Liver (tissue), 3 donors: ENCODE measurements around the gene KRTAP19-3.

Experiments used
- EGR1 ChIP-seq, 2 donors: IDR thresholded peaks; 2 replicates each; pipeline ENCODE4 v1.6.1; 2016 to 2018; ENCODE audit warnings: antibody characterized with exemption in 2 of 2, low read depth in 2 of 2
- FOXA2 ChIP-seq: IDR thresholded peaks from 2 replicates; pipeline ENCODE4 v1.6.1; 2016; ENCODE audit warnings: antibody characterized with exemption
- GABPA ChIP-seq, 2 donors: IDR thresholded peaks in 1 of 2; conservative IDR thresholded peaks in 1 of 2; 2 replicates each; pipeline ENCODE4 v1.6.1; 2016; ENCODE audit warnings: antibody characterized with exemption in 2 of 2, mild to moderate bottlenecking in 1 of 2, moderate library complexity in 1 of 2
- HNF4G ChIP-seq: IDR thresholded peaks from 2 replicates; pipeline ENCODE4 v1.6.1; 2016; ENCODE audit warnings: antibody characterized with exemption
- JUND ChIP-seq, 2 donors: IDR thresholded peaks; 2 replicates each; pipeline ENCODE4 v1.6.1; 2016; ENCODE audit warnings: antibody characterized with exemption in 2 of 2
- NR2F2 ChIP-seq: IDR thresholded peaks from 2 replicates; pipeline ENCODE4 v1.6.1; 2016; ENCODE audit warnings: antibody characterized with exemption
- RAD21 ChIP-seq, 2 donors: IDR thresholded peaks; 2 replicates each; pipeline ENCODE4 v1.6.1; 2016; ENCODE audit warnings: antibody characterized with exemption in 2 of 2, mild to moderate bottlenecking in 2 of 2
- SP1 ChIP-seq: IDR thresholded peaks from 2 replicates; pipeline ENCODE4 v1.6.1; 2018; ENCODE audit warnings: antibody characterized with exemption, mild to moderate bottlenecking
- TAF1 ChIP-seq: conservative IDR thresholded peaks from 2 replicates; pipeline ENCODE4 v1.6.1; 2016; ENCODE audit warnings: antibody characterized with exemption, mild to moderate bottlenecking
- YY1 ChIP-seq: IDR thresholded peaks from 2 replicates; pipeline ENCODE4 v1.6.1; 2016; ENCODE audit warnings: antibody characterized with exemption, mild to moderate bottlenecking
- TF ChIP-seq, protein P1 (sequence below): fragments of 150-350 bp; IDR thresholded peaks from 2 replicates; pipeline ENCODE4 v1.5.1; 2017; ENCODE audit warnings: improper control_type of control experiment, low read depth, low read length; ENCODE audit not compliant: missing input control
- TF ChIP-seq, protein P2 (sequence below): IDR thresholded peaks from 2 replicates; pipeline ENCODE4 v1.6.1; 2016; ENCODE audit warnings: antibody characterized with exemption
- TF ChIP-seq, protein P3 (sequence below): IDR thresholded peaks from 2 replicates; pipeline ENCODE4 v1.6.1; 2016; ENCODE audit warnings: antibody characterized with exemption
- TF ChIP-seq, protein P4 (sequence below): IDR thresholded peaks from 2 replicates; pipeline ENCODE4 v1.6.1; 2016; ENCODE audit warnings: antibody characterized with exemption, mild to moderate bottlenecking
- donor health status: healthy.
- donor health status: healthy.

DNA sequence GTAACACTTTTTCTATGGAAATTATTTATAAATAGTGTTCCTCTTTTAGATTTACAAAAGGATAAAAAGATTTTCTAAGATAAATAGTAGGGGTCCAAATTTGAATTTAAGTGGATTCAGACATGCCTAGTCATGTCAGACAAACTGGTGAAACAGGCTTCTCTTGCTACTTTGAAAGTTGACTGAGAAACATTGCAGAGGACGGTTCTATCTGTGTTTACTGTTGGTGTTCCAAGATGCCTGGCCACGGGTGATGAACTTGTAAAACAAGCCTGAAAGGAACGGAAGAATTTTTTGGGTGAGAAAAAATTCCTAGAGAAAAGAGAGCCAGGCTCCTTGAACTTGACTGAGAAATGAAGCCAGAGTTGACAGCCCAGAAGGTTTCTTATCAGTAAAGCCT, 13.8 kb downstream of the KRTAP19-3 start:
- TF ChIP-seq, protein P1, sequence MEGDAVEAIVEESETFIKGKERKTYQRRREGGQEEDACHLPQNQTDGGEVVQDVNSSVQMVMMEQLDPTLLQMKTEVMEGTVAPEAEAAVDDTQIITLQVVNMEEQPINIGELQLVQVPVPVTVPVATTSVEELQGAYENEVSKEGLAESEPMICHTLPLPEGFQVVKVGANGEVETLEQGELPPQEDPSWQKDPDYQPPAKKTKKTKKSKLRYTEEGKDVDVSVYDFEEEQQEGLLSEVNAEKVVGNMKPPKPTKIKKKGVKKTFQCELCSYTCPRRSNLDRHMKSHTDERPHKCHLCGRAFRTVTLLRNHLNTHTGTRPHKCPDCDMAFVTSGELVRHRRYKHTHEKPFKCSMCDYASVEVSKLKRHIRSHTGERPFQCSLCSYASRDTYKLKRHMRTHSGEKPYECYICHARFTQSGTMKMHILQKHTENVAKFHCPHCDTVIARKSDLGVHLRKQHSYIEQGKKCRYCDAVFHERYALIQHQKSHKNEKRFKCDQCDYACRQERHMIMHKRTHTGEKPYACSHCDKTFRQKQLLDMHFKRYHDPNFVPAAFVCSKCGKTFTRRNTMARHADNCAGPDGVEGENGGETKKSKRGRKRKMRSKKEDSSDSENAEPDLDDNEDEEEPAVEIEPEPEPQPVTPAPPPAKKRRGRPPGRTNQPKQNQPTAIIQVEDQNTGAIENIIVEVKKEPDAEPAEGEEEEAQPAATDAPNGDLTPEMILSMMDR: no peak
- TF ChIP-seq EGR1 (IDR thresholded peaks at IDR 0.05; ENCODE audit: low read depth in 2 of 2) (no peak), YY1 (no peak), TAF1 (no peak), SP1 (no peak), NR2F2 (no peak), JUND (IDR thresholded peaks at IDR 0.05) (no peak), FOXA2 (no peak), HNF4G (no peak), GABPA (IDR thresholded peaks at IDR 0.05 in 1 of 2, conservative IDR thresholded peaks at IDR 0.05 in 1 of 2) (no peak), RAD21 (IDR thresholded peaks at IDR 0.05) (no peak)
- TF ChIP-seq, protein P2, sequence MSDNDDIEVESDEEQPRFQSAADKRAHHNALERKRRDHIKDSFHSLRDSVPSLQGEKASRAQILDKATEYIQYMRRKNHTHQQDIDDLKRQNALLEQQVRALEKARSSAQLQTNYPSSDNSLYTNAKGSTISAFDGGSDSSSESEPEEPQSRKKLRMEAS: no peak
- TF ChIP-seq, protein P3, sequence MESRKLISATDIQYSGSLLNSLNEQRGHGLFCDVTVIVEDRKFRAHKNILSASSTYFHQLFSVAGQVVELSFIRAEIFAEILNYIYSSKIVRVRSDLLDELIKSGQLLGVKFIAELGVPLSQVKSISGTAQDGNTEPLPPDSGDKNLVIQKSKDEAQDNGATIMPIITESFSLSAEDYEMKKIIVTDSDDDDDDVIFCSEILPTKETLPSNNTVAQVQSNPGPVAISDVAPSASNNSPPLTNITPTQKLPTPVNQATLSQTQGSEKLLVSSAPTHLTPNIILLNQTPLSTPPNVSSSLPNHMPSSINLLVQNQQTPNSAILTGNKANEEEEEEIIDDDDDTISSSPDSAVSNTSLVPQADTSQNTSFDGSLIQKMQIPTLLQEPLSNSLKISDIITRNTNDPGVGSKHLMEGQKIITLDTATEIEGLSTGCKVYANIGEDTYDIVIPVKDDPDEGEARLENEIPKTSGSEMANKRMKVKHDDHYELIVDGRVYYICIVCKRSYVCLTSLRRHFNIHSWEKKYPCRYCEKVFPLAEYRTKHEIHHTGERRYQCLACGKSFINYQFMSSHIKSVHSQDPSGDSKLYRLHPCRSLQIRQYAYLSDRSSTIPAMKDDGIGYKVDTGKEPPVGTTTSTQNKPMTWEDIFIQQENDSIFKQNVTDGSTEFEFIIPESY: no peak
- TF ChIP-seq, protein P4, sequence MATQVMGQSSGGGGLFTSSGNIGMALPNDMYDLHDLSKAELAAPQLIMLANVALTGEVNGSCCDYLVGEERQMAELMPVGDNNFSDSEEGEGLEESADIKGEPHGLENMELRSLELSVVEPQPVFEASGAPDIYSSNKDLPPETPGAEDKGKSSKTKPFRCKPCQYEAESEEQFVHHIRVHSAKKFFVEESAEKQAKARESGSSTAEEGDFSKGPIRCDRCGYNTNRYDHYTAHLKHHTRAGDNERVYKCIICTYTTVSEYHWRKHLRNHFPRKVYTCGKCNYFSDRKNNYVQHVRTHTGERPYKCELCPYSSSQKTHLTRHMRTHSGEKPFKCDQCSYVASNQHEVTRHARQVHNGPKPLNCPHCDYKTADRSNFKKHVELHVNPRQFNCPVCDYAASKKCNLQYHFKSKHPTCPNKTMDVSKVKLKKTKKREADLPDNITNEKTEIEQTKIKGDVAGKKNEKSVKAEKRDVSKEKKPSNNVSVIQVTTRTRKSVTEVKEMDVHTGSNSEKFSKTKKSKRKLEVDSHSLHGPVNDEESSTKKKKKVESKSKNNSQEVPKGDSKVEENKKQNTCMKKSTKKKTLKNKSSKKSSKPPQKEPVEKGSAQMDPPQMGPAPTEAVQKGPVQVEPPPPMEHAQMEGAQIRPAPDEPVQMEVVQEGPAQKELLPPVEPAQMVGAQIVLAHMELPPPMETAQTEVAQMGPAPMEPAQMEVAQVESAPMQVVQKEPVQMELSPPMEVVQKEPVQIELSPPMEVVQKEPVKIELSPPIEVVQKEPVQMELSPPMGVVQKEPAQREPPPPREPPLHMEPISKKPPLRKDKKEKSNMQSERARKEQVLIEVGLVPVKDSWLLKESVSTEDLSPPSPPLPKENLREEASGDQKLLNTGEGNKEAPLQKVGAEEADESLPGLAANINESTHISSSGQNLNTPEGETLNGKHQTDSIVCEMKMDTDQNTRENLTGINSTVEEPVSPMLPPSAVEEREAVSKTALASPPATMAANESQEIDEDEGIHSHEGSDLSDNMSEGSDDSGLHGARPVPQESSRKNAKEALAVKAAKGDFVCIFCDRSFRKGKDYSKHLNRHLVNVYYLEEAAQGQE: no peak
